Suprapubic skin (tissue), 3 donors: ENCODE measurements around the gene MEF2A.

Source experiments
- CTCF ChIP-seq, 2 donors: fragments of 200-600 bp in 1 of 2; fragments of 450-650 bp in 1 of 2; sonication (generic) in 1 of 2; IDR thresholded peaks; one replicate each; pipeline ENCODE4 v1.5.1; 2016 to 2019; ENCODE audit warnings: antibody characterized with exemption in 2 of 2, mild to moderate bottlenecking in 1 of 2, moderate library complexity in 1 of 2
- POLR2AphosphoS5 ChIP-seq, 3 donors: sonication (generic); formaldehyde crosslinking; IDR thresholded peaks; one replicate each; pipeline ENCODE4 v1.6.1; 2017; ENCODE audit warnings: antibody characterized with exemption in 3 of 3

GRCh38 chr15:99763827-99764226 is 198.0 kb downstream of the MEF2A start:
- TF ChIP-seq CTCF (IDR thresholded peaks at IDR 0.05) (no peak), POLR2AphosphoS5 (IDR thresholded peaks at IDR 0.05) (no peak)
